HepG2 (cell line): Measurements from ENCODE around the gene CTRB2. TPM values are rescaled to one million over a fixed set of nuclear protein-coding genes. Genes with fewer than 3 reads are reported as not detected.

Experiments
- AGO2 ChIP-seq: fragments of 200-400 bp; formaldehyde crosslinking; optimal IDR thresholded peaks from 2 replicates; pipeline ENCODE3; 2017; ENCODE audit warnings: mild to moderate bottlenecking, low read depth, low read length, moderate library complexity
- FIP1L1 ChIP-seq: fragments of 200-400 bp; formaldehyde crosslinking; IDR thresholded peaks from 2 replicates; pipeline ENCODE4 v1.6.1; 2018; ENCODE audit warnings: low read depth, mild to moderate bottlenecking, low read length, moderate library complexity, borderline replicate concordance; ENCODE audit not compliant: insufficient read depth
- FOXO1 ChIP-seq: sonication (generic); formaldehyde crosslinking; IDR thresholded peaks from 2 replicates; pipeline ENCODE4 v1.4.0; 2020; ENCODE audit warnings: missing genetic modification reagents
- GABPB1 ChIP-seq: IDR thresholded peaks from 2 replicates; pipeline ENCODE4 v1.6.1; 2016; ENCODE audit warnings: mild to moderate bottlenecking, missing genetic modification reagents, moderate library complexity, missing compliant biosample characterization
- HOXA5 ChIP-seq: sonication (generic); formaldehyde crosslinking; IDR thresholded peaks from 2 replicates; pipeline ENCODE4 v1.4.0; 2020; ENCODE audit warnings: missing genetic modification reagents
- POLR2G ChIP-seq: fragments of 200-400 bp; formaldehyde crosslinking; IDR thresholded peaks from 2 replicates; pipeline ENCODE4 v1.6.1; 2018; ENCODE audit warnings: mild to moderate bottlenecking, low read depth, low read length, moderate library complexity
- RBFOX2 ChIP-seq: fragments of 200-400 bp; formaldehyde crosslinking; IDR thresholded peaks from 2 replicates; pipeline ENCODE4 v1.6.1; 2017; ENCODE audit warnings: low read depth, mild to moderate bottlenecking, low read length
- RBM39 ChIP-seq: fragments of 200-400 bp; formaldehyde crosslinking; IDR thresholded peaks from one replicate; pipeline ENCODE4 v1.6.1; 2018; ENCODE audit warnings: antibody characterized with exemption, mild to moderate bottlenecking, low read depth, low read length; ENCODE audit not compliant: poor library complexity, severe bottlenecking
- RFXAP ChIP-seq: sonication (generic); formaldehyde crosslinking; IDR thresholded peaks from 2 replicates; pipeline ENCODE4 v1.4.0; 2020; ENCODE audit warnings: missing genetic modification reagents, borderline replicate concordance
- SALL2 ChIP-seq: sonication (generic); formaldehyde crosslinking; IDR thresholded peaks from 2 replicates; pipeline ENCODE4 v1.8.1; 2023; ENCODE audit warnings: mild to moderate bottlenecking, missing genetic modification reagents, inconsistent platforms
- THAP11 ChIP-seq: IDR thresholded peaks from 2 replicates; pipeline ENCODE4 v1.6.1; 2016; ENCODE audit warnings: missing biosample characterization, missing genetic modification reagents
- ZNF138 ChIP-seq: sonication (generic); formaldehyde crosslinking; IDR thresholded peaks from 2 replicates; pipeline ENCODE4 v1.5.0; 2020; ENCODE audit warnings: mild to moderate bottlenecking, low read depth, missing genetic modification reagents
- ZNF282 ChIP-seq: fragments of 450-650 bp; IDR thresholded peaks from 2 replicates; pipeline ENCODE4 v1.6.1; 2018; ENCODE audit not compliant: partially characterized antibody
- ZNF616 ChIP-seq: sonication (generic); formaldehyde crosslinking; IDR thresholded peaks from 2 replicates; pipeline ENCODE4 v1.5.0; 2020; ENCODE audit warnings: low read depth, mild to moderate bottlenecking, missing genetic modification reagents
- ZNF773 ChIP-seq: sonication (generic); formaldehyde crosslinking; IDR thresholded peaks from 2 replicates; pipeline ENCODE4 v1.4.0; 2020; ENCODE audit warnings: missing genetic modification reagents, borderline replicate concordance
- ZNF775 ChIP-seq: sonication (generic); formaldehyde crosslinking; IDR thresholded peaks from 2 replicates; pipeline ENCODE4 v1.4.0; 2020; ENCODE audit warnings: missing genetic modification reagents, mild to moderate bottlenecking, moderate library complexity, borderline replicate concordance
- polyA plus RNA-seq, 8 experiments: library from polyadenylated mRNA; depleted of rRNA in 3 of 8; stranded (reverse) in 7 of 8; unstranded in 1 of 8; fragments of >200 nt; fragmentation: Illumina TruSeq in 4 of 8; extraction: Trizol in 4 of 8; gene quantifications; 2 replicates each; pipeline versions ENCODE4 v1.2.1 to v1.2.3, GENCODE V29; 2011 to 2016; ENCODE audit warnings: low read depth in 4 of 8, missing spikeins in 1 of 8, mixed read lengths in 1 of 8; ENCODE audit not compliant: insufficient read depth in 1 of 8
- total RNA-seq, 5 experiments: library from RNA; depleted of rRNA; stranded (reverse); fragments of >200 nt; fragmentation: Illumina TruSeq; extraction: Trizol; gene quantifications; 2 replicates each; pipeline ENCODE4 v1.2.3, GENCODE V29; 2016; ENCODE audit warnings: low read depth in 1 of 5
- TF ChIP-seq, protein P1 (sequence below): sonication (generic); formaldehyde crosslinking; IDR thresholded peaks from 2 replicates; pipeline ENCODE4 v1.9.0; 2021; ENCODE audit warnings: missing genetic modification reagents, borderline replicate concordance
- TF ChIP-seq, protein P2 (sequence below): sonication (generic); formaldehyde crosslinking; IDR thresholded peaks from 2 replicates; pipeline ENCODE4 v1.4.0; 2020; ENCODE audit warnings: missing genetic modification reagents
- TF ChIP-seq, protein P3 (sequence below): sonication (generic); formaldehyde crosslinking; IDR thresholded peaks from 2 replicates; pipeline ENCODE4 v1.9.0; 2021; ENCODE audit warnings: missing genetic modification reagents, mild to moderate bottlenecking, borderline replicate concordance

CTRB2 gene
- total and polyA plus RNA-seq, 2 of the 13 experiments (the other 11 are each of a cell fraction or from before 2014, with no cell fraction given), result 0.13 TPM; not detected in 1

DNA sequence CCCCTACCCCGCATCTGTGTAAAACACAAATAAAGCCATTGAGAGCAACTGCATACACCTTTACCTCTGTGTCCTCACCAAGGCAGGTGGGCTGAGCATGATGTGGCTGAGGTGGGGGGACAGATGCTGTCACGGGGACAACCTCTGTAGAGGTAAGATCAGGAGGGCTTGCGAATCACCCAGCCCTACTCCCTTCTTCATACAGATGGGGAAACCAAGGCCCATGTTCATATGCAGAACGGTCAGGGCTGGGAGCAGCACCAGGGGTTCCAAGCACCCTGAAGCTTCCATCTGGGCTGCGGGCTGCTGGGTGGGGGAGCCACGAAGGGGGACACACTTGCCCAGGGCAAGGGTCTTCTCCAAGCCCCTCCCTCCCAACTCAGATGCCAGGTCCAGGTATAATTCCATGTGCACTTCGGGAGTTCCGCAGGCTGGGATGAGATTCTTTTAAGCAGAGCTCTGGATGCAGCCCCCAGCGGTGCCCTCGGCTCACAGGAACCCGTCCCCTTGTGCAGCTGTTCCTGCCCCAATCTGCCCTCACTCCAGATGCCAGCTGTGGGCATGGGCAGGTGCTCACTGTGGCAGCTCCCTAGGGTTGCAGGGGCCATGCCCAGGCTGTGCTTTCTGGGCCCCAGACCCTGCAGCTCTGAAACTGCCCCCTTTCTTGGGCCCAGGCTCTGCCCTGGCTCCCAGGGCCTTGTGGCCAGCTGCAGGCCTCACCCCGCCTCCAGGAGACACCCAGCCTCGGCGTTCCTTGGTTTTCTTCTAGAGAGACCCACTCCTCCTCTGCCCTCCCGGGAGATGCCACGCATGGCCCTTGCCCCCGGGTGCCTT is 21.4 kb upstream of the CTRB2 start (continued):
- TF ChIP-seq FIP1L1, result 0 out of 2 replicates have a peak, but pooled peaks have one; percentile 60
- TF ChIP-seq RBFOX2, result 0 out of 2 replicates have a peak, but pooled peaks have one; percentile 39
- no peak for TF ChIP-seq HOXA5 (CRISPR knock-in tag)
- TF ChIP-seq, protein P1, sequence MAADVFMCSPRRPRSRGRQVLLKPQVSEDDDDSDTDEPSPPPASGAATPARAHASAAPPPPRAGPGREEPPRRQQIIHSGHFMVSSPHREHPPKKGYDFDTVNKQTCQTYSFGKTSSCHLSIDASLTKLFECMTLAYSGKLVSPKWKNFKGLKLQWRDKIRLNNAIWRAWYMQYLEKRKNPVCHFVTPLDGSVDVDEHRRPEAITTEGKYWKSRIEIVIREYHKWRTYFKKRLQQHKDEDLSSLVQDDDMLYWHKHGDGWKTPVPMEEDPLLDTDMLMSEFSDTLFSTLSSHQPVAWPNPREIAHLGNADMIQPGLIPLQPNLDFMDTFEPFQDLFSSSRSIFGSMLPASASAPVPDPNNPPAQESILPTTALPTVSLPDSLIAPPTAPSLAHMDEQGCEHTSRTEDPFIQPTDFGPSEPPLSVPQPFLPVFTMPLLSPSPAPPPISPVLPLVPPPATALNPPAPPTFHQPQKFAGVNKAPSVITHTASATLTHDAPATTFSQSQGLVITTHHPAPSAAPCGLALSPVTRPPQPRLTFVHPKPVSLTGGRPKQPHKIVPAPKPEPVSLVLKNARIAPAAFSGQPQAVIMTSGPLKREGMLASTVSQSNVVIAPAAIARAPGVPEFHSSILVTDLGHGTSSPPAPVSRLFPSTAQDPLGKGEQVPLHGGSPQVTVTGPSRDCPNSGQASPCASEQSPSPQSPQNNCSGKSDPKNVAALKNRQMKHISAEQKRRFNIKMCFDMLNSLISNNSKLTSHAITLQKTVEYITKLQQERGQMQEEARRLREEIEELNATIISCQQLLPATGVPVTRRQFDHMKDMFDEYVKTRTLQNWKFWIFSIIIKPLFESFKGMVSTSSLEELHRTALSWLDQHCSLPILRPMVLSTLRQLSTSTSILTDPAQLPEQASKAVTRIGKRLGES (CRISPR knock-in tag), result no peak
- TF ChIP-seq ZNF773, result no peak
- TF ChIP-seq FOXO1 (CRISPR knock-in tag), result no peak
- peak; percentile 78 for TF ChIP-seq AGO2
- TF ChIP-seq SALL2 (CRISPR knock-in tag), result no peak
- TF ChIP-seq POLR2G, result peak; percentile 51; the same call in 1 of the 2 replicates
- no peak for TF ChIP-seq ZNF775 (CRISPR knock-in tag)
- no peak for TF ChIP-seq THAP11 (CRISPR knock-in tag)
- TF ChIP-seq ZNF138 (CRISPR knock-in tag), result no peak
- no peak for TF ChIP-seq ZNF616
- no peak for TF ChIP-seq RFXAP
- TF ChIP-seq RBM39, result peak; percentile 29
- TF ChIP-seq ZNF282, result no peak
- TF ChIP-seq, protein P2, sequence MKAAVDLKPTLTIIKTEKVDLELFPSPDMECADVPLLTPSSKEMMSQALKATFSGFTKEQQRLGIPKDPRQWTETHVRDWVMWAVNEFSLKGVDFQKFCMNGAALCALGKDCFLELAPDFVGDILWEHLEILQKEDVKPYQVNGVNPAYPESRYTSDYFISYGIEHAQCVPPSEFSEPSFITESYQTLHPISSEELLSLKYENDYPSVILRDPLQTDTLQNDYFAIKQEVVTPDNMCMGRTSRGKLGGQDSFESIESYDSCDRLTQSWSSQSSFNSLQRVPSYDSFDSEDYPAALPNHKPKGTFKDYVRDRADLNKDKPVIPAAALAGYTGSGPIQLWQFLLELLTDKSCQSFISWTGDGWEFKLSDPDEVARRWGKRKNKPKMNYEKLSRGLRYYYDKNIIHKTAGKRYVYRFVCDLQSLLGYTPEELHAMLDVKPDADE, result no peak
- TF ChIP-seq GABPB1 (CRISPR knock-in tag), result no peak; the same call in 1 of the 2 replicates
- TF ChIP-seq, protein P3, sequence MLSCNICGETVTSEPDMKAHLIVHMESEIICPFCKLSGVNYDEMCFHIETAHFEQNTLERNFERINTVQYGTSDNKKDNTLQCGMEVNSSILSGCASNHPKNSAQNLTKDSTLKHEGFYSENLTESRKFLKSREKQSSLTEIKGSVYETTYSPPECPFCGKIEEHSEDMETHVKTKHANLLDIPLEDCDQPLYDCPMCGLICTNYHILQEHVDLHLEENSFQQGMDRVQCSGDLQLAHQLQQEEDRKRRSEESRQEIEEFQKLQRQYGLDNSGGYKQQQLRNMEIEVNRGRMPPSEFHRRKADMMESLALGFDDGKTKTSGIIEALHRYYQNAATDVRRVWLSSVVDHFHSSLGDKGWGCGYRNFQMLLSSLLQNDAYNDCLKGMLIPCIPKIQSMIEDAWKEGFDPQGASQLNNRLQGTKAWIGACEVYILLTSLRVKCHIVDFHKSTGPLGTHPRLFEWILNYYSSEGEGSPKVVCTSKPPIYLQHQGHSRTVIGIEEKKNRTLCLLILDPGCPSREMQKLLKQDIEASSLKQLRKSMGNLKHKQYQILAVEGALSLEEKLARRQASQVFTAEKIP (CRISPR knock-in tag), result no peak
